ENCODE measurements around the gene CCDC159.
A peak's percentile ranks its signal among the peaks of the same experiment; 100 is the strongest.

CCDC159 gene

DNA sequence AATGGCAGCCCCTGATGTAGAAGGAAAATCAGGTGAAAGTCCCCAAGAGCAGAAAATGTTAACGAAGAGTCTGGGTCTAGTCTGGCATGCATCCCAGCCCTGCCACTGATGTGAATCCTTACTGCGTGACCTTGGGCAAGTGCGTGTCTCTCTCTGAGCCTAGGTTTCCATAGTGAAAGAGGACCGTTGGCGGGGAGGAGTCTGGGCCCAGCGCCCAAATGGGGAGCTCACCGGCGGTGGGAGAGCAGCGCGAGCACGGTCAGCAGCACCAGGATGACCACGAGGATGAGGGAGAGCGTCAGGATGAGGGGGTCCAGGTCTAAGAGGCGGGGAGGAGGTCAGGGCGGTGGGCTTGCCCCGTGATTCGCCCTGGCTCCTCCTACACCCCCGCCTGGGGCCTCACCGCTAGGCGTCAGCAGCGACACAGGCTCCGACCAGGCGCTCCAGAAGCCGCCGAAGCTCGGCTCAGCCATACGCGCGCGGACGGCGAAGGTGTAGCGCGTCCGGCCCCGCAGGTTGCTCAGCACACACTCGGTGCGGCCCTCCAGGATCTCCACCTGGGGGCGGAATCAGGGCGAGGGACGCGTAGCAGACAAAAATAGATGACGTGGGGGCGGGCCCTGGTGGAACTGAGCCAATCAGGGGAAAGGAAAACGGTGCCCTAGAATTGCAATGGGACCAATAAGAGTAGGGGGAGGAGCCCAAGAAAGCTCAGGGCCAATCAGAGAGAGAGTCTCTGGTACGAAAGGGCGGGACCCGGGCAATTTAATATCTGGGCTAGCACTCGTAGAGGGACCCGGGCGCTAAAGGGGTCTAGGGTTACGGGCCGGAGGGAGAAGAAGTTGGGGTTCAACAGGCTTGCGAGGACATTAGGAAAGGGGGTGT is 34.6 kb downstream of the CCDC159 start:
- TF ChIP-seq POLR2A (IDR thresholded peaks at IDR 0.05; ENCODE audit: low read depth, low read length) = peak; percentile 85
- FAIRE-seq (no peak), DNase-seq (ENCODE audit: insufficient read length, low spot score) (peak; percentile 93)

DNA sequence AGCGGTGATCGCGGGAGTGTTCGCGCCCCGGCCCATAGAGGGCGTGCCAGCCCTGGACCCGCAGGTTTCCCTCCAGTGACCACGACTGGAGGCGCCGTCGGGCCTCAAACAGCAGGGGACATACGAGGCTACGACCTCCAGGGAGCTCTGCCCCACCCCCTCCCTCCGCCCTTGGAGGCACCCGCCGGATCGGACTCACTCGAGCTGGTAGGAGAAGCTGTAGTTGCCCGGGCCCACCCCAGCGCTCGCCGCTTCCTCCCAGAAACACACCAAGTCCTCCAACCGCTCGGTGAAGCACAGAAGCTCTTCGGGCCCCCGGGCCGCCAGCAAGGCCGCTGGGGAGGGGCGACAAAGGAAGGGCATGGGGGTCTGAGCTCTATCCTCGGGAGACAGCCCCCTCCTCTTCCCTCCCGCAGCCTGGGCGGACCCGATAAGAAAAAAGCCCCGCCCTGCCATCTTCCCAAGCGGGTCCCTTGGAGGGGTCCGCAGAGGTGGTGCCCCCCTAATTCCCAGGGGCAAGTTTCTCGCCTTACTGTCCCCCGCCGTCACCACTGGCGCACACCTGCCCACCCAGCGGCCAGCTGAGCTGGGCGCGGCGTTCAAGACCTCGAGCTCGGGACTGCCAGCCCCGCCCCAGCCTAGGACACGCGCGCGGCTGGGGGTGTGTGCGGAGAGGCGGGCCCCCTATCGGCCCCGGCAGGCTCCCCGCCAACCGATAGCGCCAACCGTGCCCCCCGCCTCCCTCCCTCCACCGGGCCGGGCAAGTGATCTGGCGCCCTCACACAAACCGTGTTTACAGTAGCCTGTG is 36.8 kb downstream of the CCDC159 start:
- DNase-seq (ENCODE audit: insufficient read length, low spot score) (no peak), FAIRE-seq (no peak)
- no peak for TF ChIP-seq POLR2A (IDR thresholded peaks at IDR 0.05; ENCODE audit: low read depth, low read length)

DNA sequence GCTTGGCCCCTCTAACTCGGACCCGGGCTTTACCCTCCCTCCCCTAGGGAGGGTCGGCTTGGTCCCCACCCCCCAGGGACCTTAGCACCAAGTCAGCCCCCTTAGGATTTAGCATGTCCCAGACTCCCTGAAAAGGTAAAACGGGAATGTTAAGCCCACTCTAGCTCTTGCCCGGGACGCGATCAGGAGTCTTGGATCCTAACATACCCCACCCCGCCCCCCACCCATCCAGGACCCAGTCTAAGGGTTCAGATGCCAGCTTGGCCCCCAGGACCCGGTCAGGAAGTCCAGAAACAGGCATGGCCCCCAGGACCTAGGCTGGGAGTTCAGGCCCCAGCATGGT is 37.4 kb downstream of the CCDC159 start:
- no peak for DNase-seq (ENCODE audit: insufficient read length, low spot score)
- no peak for FAIRE-seq
- TF ChIP-seq POLR2A (IDR thresholded peaks at IDR 0.05; ENCODE audit: low read depth, low read length) = no peak

DNA sequence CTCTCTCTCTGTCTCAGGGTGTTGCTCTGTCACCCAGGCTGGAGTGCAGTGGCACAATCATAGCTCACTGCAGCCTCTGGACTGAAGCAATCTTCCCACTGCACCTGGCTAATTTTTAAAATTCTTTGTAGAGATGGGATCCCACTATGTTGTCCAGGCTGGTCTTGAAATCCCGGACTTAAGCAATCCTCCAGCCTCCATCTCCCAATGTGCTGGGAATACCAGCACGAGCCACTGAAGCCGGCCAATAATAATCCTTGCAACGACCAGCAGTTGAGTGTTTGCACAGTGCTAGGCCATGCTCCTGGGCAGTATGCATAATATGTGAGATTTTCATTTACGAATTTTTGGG is 38.4 kb downstream of the CCDC159 start:
- no peak for TF ChIP-seq POLR2A (IDR thresholded peaks at IDR 0.05; ENCODE audit: low read depth, low read length)
- no peak for FAIRE-seq
- no peak for DNase-seq (ENCODE audit: insufficient read length, low spot score)

DNA sequence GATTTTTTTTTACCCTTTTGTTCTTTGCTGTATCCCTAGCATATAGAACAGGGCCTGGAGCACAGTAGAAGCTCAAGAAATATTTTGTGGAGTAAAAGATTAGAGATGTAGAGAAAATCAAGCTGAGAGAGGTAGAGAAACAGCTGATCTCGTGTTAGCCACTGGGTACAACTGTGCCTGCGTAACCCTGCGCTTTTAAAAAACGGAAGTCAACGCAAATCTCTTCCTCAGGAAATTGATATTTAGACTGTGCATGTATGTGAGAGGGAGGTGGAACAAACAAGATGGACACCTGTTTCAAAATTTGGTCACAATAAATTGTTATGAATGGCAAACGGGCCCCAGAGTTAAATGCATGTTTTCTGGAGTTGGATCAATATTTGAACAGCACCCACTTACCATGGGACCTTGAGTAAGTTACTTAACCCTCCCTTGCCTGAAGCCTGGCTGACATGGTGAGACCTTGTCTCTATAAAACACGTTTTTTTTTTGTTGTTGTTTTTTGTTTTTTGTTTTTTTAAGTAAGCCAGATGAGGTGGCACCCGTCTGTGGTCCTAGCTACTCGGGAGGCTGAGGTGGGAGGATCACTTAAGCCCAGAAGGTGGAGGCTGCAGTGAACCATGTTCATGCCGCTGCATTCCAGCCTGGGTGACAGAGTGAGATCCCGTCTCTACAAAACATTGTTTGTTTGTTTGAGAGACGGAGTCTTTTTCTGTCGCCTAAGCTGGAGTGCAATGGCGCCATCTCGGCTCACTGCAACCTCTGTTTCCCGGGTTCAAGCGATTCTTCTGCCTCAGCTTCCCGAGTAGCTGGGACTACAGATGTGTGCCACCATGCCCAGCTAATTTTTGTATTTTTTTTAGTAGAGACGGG is 41.1 kb downstream of the CCDC159 start:
- DNase-seq (ENCODE audit: insufficient read length, low spot score) (no peak), FAIRE-seq (no peak)
- no peak for TF ChIP-seq POLR2A (IDR thresholded peaks at IDR 0.05; ENCODE audit: low read depth, low read length)

DNA sequence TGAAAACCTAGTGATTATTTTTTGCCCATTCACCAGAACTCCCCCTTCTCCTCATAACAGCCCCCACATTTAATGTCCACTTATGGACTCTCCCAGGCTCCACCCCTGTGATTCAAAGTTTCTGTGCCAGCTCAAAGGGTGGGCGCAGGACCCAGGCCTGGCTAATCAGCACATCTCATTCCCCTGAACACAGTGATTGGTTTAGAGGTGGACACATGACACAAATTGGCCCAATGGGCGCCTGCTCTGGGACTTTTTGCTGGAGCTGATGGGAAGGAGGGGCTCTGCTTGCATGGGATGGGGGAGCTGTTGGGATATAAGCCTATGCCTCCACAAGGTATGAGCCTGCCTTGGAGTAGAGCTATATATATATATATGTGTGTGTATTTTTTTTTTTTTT is 44.0 kb downstream of the CCDC159 start:
- TF ChIP-seq POLR2A (IDR thresholded peaks at IDR 0.05; ENCODE audit: low read depth, low read length) = no peak
- no peak for FAIRE-seq
- no peak for DNase-seq (ENCODE audit: insufficient read length, low spot score)

DNA sequence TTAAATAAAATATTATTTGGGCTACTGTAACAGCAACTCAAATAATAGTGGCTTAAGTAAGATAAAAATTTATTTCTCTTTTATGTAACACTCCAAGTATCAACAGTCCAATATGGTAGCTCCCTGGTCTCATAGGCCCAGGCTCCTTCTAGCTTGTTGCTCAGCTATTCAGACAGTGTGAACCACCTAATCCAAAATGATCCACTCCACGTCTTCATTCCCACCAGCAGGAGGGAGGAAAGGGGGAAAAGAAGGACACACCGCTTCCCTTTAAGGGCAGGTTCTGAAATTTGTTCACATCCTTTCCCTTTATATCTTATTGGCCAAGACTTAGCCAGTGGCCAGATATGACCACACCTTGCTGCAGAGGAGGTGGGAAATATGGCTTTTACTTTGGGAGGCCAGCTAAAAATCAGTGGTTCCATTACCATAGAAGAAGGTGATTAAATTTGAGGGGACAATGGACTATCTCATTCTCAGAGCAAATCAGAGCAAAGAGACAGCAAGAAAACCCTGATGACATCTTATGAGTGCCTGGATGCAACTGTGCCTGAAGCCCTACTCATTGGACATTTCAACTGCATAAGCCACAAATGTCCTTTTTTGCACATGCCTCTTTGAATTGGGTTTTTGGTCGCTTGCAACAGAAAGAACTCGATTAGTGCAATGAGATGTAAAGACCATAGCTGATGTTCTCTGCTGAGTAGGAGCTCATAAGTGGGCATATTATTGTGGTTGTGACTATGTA is 44.8 kb downstream of the CCDC159 start:
- FAIRE-seq (no peak), DNase-seq (ENCODE audit: insufficient read length, low spot score) (no peak)
- TF ChIP-seq POLR2A (IDR thresholded peaks at IDR 0.05; ENCODE audit: low read depth, low read length) = no peak

DNA sequence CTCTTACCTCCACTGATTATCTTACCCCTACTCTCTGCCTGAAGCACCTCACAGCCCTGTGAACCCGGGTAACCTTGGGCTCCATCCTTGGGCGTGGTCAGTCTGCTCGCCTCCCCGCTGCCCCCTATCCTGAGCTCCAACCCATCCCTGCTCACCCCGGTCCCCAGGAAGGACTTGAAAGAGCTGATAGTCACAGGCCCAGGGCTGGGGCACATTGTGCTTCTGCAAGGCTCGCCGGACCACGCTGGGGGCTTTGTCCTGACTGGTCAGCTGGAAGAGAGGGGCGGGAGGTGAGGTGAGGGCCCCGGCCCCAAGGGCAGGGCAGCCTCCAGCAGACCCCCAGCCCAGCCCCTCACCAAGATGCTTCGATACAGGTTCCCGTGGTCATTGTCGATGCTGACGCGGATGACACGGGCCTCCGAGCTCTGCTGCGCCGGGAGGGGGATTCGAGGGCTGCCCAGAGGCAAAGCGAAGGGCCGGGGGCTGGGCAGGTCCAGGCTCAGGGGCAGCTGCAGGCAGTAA is 50.8 kb downstream of the CCDC159 start:
- FAIRE-seq (no peak), DNase-seq (ENCODE audit: insufficient read length, low spot score) (no peak)
- no peak for TF ChIP-seq POLR2A (IDR thresholded peaks at IDR 0.05; ENCODE audit: low read depth, low read length)

DNA sequence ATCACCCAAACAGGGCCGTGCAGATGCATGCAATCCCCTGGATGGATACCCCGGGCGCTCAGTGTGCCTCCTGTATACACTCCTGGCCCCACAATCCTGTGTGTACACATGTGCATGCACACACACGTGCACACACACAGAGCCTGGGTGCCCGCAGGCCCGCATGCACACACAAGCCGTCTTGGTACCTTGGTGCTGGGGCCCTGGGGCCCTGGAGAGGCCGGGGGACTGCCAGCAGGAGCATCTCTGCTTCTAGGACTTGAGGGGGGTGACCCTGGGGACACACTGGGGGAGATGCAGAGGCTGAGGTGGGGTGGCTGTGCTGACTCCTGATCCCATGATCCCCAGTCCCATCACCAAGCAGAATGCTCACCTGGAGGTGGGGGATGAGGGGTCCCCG is 53.3 kb downstream of the CCDC159 start:
- FAIRE-seq (no peak), DNase-seq (ENCODE audit: insufficient read length, low spot score) (no peak)
- no peak for TF ChIP-seq POLR2A (IDR thresholded peaks at IDR 0.05; ENCODE audit: low read depth, low read length)

DNA sequence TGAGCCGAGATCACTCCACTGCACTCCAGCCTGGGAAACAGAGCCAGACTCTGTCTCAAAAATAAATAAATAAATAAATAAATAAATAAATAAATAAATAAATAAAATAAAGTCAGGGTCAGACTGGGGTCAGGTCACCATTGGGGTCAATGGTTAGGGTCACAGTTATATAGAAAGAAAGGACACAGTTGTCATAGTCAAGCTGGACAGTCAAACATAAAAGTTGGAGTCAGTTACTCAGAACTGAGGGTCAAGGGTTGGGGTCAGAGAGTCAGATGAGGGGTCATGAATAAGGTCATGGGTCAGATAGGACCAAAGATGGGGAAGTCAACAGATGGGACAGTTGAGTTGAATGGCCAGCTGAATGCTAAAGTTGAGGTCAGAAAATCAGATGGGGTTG is 54.5 kb downstream of the CCDC159 start:
- TF ChIP-seq POLR2A (IDR thresholded peaks at IDR 0.05; ENCODE audit: low read depth, low read length) = no peak
- FAIRE-seq (no peak), DNase-seq (ENCODE audit: insufficient read length, low spot score) (no peak)

DNA sequence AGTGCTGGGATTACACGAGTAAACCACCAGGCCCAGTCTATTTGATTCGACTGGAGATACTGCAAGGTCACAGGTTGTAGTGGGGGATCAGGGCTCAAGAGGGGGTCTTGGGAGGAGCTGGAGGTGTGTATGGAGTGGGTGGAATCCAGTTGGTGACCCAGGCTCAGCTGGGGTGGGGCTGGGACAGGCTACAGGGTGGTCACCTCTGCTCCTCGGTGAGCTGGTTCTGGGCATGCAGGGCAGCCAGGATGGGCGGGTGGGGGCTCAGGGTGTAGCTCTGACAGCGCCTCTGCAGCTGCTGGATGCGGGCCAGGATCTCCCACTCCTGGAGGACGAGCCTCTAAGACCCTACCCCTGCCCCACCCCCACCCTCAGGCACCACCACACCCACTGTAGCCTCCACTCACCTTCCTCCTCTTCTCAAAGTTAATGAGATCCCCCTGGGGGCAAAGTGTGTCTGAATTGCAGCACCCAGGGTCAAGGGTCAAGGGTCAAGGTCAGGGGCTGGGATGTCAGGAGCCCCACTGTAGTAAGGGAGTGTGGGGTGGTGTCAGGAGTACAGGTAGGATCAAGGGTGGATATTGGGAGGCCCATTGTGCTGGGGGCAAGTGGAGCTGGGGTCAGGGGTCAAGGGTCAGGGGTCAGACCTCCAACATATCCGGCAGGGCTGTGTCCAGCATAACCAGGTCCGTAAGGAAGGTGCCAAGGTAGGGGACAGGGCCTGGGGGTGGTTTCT is 55.7 kb downstream of the CCDC159 start:
- no peak for FAIRE-seq
- no peak for TF ChIP-seq POLR2A (IDR thresholded peaks at IDR 0.05; ENCODE audit: low read depth, low read length)
- no peak for DNase-seq (ENCODE audit: insufficient read length, low spot score)

All from H54 (cell line).